IPS-15b (cell line): ENCODE measurements around the gene RPS6KC1.
A peak's percentile ranks its signal among the peaks of the same experiment; 100 is the strongest.
"Not testable (repeated sequence)": the region's sequence is repeated elsewhere in the genome, so short reads cannot be mapped to it uniquely, and the experiment has no call there.

Experiments
- H3K27me3 ChIP-seq: one replicate; pipeline ENCODE4 v1.6.1; 2013; ENCODE audit warnings: low read length; ENCODE audit not compliant: control insufficient read depth, insufficient read depth
- H3K36me3 ChIP-seq: one replicate; pipeline ENCODE4 v1.6.1; 2013; ENCODE audit warnings: low read length; ENCODE audit not compliant: control insufficient read depth, insufficient read depth
- H3K4me1 ChIP-seq: one replicate; pipeline ENCODE4 v1.6.1; 2013; ENCODE audit warnings: mild to moderate bottlenecking, low read length; ENCODE audit not compliant: control insufficient read depth, insufficient read depth
- H3K4me3 ChIP-seq: one replicate; pipeline ENCODE4 v1.5.1; 2013; ENCODE audit warnings: low read depth, low read length
- H3K9ac ChIP-seq: one replicate; pipeline ENCODE4 v1.6.1; 2013; ENCODE audit warnings: low read depth, mild to moderate bottlenecking, low read length
- H3K9me3 ChIP-seq: one replicate; pipeline ENCODE4 v1.6.1; 2013; ENCODE audit warnings: mild to moderate bottlenecking, low read length; ENCODE audit not compliant: control insufficient read depth, insufficient read depth

The RPS6KC1 gene

DNA sequence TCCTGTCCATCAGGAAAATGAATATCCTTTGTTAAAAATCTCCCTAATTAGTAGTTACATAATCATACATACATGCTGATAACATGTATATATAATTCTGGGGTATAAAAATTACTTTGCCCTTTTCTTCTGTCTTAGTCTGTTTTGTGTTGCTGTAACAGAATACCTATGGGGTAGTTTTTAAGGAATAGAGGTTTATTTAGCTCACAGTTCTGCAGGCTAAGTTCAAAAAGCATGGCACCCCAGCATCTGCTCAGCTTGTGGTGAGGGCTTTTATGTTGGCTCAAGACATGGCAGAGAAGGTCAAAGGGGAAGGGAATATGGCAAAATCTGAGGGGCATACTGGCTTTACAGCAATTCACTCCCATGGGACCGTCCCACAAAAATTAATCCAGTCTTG, 16.3 kb upstream of the RPS6KC1 start:
- H3K4me3 ChIP-seq, result no peak overlapping the region
- no peaks in the 10 kb centered on the region for H3K4me1 ChIP-seq
- H3K36me3 ChIP-seq, result no peaks in the 10 kb centered on the region
- H3K9ac ChIP-seq, result no peak overlapping the region
- H3K9me3 ChIP-seq, result no peaks in the 10 kb centered on the region
- H3K27me3 ChIP-seq, result no peaks in the 10 kb centered on the region

DNA sequence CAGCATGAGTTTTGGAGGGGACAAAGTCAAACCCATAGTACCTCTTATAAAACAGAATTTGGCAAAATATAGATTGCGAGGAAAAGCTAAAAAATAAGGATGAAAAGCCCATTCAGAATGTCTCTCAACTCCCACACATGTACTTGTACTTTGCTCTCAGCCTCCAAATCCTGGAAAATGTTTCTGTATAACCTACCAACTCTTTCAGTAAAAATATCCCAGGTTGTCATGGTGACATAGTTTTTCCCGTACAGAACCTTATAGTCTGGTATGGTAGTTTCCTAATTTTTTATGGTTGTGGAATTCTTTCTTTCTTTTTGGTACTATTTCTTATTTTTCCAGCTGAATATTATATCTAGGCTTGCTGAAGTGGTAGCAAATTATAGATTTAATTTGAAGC, 15.5 kb upstream of the RPS6KC1 start:
- Histone ChIP-seq H3K9ac (no peak overlapping the region), H3K36me3 (no peaks in the 10 kb centered on the region), H3K4me3 (no peak overlapping the region), H3K27me3 (no peaks in the 10 kb centered on the region), H3K4me1 (no peaks in the 10 kb centered on the region), H3K9me3 (no peaks in the 10 kb centered on the region)

GRCh38 chr1:213041443-213041842, 9.6 kb upstream of the RPS6KC1 start:
- H3K9me3 ChIP-seq, result no peaks in the 10 kb centered on the region
- H3K9ac ChIP-seq, result no peak overlapping the region
- no peaks in the 10 kb centered on the region for H3K36me3 ChIP-seq
- H3K27me3 ChIP-seq, result no peaks in the 10 kb centered on the region
- H3K4me1 ChIP-seq, result peaks cover 6% of the 10 kb centered on the region
- no peak overlapping the region for H3K4me3 ChIP-seq

DNA sequence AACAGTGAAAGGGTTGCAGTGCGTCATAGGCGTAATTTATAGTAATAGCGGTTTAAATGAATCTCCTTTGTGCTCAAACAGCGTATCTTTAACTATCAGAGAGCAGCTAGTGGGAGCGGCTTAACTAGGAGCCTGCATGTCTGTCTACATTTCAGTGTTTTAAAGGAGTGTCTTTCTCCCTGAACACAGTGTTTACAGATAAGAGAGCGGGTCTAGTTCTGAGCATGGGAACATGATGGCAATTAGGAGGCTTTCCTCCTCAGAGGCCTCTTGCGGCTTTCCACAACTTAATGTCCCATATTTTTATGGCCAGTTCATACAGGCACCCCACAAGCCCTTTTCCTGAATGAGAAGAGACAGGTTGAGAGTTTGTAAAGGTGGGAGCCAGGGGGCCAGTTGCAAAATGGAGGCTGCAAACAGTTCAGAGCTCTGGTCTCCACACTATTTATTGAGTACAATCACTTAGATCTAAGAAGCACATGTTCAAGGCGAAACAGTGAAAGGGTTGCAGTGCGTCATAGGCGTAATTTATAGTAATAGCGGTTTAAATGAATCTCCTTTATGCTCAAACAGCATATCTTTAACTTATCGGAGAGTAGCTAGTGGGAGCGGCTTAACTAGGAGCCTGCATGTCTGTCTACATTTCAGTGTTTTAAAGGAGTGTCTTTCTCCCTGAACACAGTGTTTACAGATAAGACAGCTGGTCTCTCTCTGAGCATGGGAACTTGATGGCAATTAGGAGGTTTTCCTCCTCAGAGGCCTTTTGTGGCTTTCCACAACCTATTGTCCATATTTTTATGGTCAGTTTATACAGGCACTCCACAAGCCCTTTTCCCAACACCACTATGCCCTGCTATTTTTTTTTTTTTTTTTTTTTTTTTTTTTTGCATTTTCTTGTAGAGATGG, 5.5 kb upstream of the RPS6KC1 start:
- not testable (repeated sequence) for H3K36me3 ChIP-seq, H3K27me3 ChIP-seq, H3K4me3 ChIP-seq, H3K9me3 ChIP-seq, H3K9ac ChIP-seq
- peaks cover 14% of the 10 kb centered on the region for H3K4me1 ChIP-seq

DNA sequence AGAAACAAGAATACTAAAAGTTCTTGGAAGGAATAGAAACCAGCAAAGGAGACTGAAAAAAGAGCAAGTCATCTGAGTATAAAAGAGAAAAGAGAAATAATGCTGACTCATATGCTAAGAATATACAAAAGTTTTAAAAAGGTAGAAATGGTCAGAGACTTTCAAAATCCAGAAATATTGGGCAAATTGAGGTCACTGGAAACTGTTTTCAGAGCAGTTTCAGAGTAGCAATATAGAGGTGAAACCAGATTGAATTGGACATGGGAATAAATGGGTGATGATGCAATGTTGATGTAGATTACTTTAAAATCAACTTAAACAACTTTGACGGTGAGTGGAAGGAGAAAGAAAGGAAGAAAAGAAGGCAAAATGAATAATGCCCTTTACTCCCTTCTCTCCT, 1.8 kb upstream of the RPS6KC1 start:
- H3K27me3 ChIP-seq, result no peaks in the 10 kb centered on the region
- no peak overlapping the region for H3K4me3 ChIP-seq
- H3K36me3 ChIP-seq, result no peaks in the 10 kb centered on the region
- no peaks in the 10 kb centered on the region for H3K9me3 ChIP-seq
- peaks cover 8% of the 10 kb centered on the region for H3K4me1 ChIP-seq
- H3K9ac ChIP-seq, result no peak overlapping the region

DNA sequence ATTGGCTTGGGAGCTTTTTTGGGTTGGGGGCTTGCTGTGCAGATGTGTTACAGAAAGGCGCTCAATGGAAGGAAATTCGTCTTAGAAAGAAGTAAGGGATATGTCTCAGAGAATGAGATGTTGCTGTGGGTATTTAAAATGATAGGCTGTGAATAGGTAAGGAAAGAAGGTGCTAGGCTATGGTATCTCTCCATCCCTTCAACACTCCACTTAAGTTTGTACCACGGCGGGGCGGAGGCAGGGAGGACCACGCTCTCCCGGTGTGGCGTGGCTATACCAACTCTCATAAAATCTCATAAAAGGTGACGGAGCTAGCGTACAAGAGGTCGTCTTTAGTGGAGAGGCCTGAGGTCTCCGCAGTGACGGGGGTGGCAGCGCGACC, 305 bp upstream of the RPS6KC1 start:
- Histone ChIP-seq H3K36me3 (no peaks in the 10 kb centered on the region), H3K9ac (peak overlapping the region; percentile 76), H3K9me3 (no peaks in the 10 kb centered on the region), H3K4me1 (peaks cover 8% of the 10 kb centered on the region), H3K4me3 (peak overlapping the region; percentile 94), H3K27me3 (no peaks in the 10 kb centered on the region)

DNA sequence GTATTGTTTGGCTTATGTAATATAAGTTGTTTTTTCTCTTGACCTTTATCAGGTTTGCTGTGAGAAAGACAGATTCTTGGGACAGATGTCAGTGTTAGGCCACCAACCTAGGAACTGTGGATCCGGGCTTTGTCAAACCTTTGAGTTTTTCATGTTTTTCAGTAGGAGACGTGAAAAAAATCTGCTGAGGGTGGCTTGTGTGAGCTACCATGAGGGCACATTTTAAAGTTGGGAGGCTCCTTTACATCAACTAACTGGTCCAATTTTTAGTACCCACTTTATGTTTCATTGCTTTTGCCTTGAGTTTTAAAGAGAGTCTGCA, 801 bp downstream of the RPS6KC1 start:
- H3K27me3 ChIP-seq, result no peaks in the 10 kb centered on the region
- no peaks in the 10 kb centered on the region for H3K9me3 ChIP-seq
- H3K9ac ChIP-seq, result no peak overlapping the region
- peaks cover 8% of the 10 kb centered on the region for H3K4me1 ChIP-seq
- peak overlapping the region; percentile 94 for H3K4me3 ChIP-seq
- no peaks in the 10 kb centered on the region for H3K36me3 ChIP-seq

DNA sequence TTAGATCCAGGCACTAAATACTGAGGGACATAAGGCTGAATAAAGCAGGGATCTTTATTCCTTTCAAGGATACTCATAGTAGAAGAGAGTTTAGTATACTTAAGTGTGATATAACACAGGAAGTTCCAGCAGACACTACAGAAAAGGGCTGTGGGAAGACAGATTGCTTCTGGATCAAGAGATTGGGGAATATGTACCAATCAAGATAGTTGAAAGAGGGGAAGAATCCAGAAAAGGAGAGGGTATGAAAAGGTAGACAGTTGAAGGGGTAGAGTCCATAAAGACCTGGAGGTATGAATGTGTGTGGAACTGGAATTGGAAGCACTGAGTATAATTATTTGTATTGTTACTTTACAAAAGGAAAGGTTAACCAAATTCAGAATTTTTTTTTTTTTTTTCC, 2.4 kb downstream of the RPS6KC1 start:
- H3K27me3 ChIP-seq, result no peaks in the 10 kb centered on the region
- no peaks in the 10 kb centered on the region for H3K36me3 ChIP-seq
- H3K4me3 ChIP-seq, result no peak overlapping the region
- peaks cover 8% of the 10 kb centered on the region for H3K4me1 ChIP-seq
- no peak overlapping the region for H3K9ac ChIP-seq
- H3K9me3 ChIP-seq, result no peaks in the 10 kb centered on the region

- H3K9ac ChIP-seq, result no peak overlapping the region
- peaks cover 3% of the 10 kb centered on the region for H3K4me1 ChIP-seq
- no peaks in the 10 kb centered on the region for H3K27me3 ChIP-seq
- H3K4me3 ChIP-seq, result no peak overlapping the region
- no peaks in the 10 kb centered on the region for H3K9me3 ChIP-seq
- H3K36me3 ChIP-seq, result no peaks in the 10 kb centered on the region
Observed at GRCh38 chr1:213054142-213054541, 3.1 kb downstream of the RPS6KC1 start.

- no peaks in the 10 kb centered on the region for H3K4me1 ChIP-seq
- H3K27me3 ChIP-seq, result no peaks in the 10 kb centered on the region
- no peaks in the 10 kb centered on the region for H3K9me3 ChIP-seq
- H3K9ac ChIP-seq, result no peak overlapping the region
- H3K4me3 ChIP-seq, result no peak overlapping the region
- no peaks in the 10 kb centered on the region for H3K36me3 ChIP-seq
Observed at GRCh38 chr1:213054733-213055591, 3.9 kb downstream of the RPS6KC1 start.

DNA sequence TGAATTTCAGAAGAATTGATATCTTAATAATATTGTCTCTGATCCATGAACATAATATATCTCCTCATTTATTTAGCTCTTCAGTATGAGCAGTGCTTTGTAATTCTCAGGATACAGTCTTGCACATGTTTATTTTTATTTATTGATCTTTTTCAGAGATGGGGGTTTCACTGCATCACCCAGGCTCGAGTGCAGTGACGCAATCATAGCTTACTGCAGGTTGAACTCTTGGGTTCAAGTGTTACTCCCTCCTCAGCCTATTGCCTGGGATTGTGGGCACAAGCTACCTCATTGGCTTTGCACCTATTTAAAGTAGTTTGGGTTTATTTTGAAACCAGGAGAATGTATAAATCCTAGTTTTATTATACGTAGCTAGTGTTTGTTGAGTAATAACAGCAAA, 4.7 kb downstream of the RPS6KC1 start:
- H3K9ac ChIP-seq, result no peak overlapping the region
- H3K27me3 ChIP-seq, result no peaks in the 10 kb centered on the region
- H3K4me1 ChIP-seq, result no peaks in the 10 kb centered on the region
- no peaks in the 10 kb centered on the region for H3K36me3 ChIP-seq
- H3K9me3 ChIP-seq, result no peaks in the 10 kb centered on the region
- no peak overlapping the region for H3K4me3 ChIP-seq
